ENCODE measurements around the gene GP1BB.

The GP1BB gene

DNA sequence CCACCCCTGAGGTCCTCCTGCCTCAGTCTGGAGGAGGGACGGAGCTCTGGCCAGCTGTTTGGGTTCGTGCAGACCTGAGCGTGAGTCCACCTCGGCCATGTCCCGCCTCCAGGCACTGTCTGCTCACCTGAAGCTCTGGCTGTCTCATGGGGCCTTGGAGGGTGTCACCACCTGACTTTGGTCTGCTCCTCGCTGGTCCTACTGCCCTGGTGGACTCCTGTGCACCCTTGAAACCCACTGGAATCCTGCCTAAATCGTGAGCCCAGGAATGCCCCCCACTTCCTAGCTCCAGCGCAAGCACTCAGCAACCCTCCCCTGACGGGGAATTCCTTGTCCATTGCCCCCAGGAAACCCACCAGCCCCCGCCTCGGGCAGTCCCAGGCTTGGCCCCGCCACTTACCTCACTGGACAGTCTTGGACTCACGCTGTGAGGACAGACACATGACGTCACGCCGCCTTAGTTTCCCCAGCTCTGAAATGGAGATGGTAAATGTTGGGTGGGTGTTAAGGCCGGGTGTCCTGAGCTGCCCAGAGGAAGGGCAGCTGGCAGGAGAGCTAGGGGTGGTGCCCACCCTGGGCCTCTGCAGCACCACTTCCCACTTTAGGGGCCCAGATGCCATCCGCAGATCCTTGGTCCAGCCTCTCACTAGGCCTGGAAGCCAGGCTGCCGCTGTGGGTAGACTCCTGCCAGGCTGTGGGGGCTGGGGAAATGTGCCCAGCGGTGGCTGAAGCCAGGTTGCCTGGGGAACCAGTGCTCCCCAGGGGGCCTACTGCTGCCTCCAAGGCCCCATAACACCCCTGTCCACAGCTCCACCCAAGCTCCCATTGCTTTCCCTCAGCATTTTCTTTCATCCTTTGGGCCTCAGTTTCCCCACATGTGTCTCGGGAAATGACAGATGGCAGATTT is 19.1 kb downstream of the GP1BB start:
- no peak for DNase-seq

DNA sequence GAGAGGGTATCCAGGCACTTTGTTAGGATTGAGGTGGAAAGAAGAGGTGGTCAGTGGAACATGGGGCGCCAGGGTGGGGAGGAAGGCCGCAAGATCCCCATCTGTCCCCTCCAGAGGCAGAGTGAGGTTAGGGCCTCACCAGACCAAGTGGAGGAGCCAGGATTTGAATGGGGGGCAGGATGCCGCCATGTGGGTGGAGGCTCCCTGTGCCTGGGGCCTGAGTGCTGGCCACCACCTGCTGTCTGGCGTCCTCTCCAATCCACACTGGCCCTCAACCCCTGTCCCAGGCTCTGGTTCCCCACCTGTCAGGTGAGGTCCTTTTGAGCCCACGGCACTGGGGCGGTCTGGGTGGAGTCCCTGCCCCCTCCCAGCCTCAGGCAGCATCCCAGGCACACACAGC is 19.7 kb downstream of the GP1BB start:
- no peak for DNase-seq

DNA sequence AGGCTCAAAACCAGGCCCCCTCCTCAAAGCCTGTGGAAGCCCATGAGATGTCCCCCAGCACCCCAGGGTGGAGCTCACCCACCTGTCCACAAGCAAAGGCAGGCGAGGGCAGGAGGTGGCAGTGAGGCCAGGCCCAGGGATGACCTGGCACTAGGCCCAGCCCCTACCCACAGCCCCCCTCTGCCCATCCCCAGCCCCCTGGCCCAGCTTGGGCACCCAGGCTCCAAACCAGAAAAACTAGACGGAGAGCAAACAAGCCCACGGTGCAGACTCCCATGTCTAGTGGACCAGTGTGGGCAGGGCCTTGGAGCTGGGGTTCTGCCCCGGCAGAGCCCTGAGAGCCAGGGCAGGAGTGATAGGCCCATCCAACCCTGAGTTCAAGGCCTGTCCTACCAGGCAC is 20.3 kb downstream of the GP1BB start:
- no peak for DNase-seq

DNA sequence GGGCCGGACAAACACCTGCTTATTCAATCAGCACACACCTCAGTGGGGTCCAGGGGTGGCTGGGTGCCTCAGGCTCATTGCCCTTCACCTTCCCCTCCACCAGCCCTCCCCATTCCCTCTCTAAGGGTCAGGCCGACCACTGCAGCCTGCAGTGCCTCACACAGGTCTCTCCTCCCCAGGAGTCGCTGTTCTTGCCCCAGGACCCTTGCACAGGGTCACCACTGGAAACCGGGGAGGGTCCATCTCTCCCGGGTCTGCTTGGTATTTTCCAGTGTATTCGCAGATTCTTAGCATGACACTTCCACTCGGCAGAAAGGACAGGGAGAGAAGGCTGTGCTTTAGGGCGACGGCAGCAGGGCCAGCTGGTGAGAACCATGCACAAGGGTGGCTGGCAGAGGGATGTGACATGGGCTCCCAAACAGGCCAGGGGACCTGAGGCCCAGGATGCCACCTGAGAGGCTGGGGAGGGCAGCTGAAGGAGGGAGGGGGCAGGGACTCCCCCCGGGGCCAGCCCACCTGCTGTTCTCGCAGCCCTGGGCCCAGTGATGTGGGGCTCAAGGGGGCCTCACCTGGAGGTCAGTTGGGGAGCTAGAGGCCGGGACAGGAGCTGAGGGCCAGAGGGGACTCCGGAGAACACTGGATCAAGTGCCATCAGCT is 21.1 kb downstream of the GP1BB start:
- DNase-seq = no peak

DNA sequence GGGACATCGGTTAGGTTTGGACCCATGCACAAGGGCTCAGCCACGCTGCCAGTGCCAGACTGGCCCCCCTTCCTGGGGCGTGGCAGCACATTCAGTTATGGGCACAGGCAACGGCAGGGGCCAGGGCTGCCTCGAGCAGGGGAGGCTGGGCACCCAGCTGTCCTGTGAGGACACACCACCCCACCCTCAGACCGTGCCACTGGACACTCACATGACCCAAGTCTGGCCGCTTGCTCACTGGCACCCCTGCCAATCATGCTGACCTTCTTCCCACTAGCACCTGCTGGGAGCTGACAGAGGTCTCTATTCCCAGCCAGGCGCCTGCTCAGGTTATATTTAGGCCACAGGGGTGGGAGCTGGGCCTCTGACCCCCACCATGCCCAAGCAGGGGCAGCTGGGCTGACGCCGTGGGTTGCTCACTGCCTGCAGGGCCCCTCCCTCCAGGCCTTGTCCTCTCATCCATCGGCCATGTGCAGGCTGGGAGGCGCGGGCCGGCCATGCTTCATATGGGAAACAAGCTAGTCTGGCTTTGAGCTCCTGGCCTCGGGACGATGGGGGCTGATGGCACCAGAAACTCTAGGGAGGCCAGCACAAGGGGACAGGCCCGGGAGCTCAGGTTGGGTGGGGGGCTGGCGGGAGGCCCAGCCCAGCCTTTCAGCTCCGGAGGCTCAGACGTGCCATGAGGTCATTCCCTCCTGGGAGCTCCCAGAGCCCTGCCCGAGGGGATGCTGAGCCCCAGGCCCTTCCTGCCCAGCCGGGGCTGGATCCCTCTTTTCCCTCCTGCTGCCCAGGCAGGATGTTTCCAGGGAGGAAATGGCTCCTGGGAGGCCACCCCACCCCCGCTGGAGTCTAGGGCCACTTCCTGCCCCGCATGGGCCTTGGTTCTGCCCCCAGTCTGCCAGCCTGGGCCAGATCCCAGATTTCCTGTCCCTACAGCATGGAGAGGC is 22.1 kb downstream of the GP1BB start:
- DNase-seq = no peak

DNA sequence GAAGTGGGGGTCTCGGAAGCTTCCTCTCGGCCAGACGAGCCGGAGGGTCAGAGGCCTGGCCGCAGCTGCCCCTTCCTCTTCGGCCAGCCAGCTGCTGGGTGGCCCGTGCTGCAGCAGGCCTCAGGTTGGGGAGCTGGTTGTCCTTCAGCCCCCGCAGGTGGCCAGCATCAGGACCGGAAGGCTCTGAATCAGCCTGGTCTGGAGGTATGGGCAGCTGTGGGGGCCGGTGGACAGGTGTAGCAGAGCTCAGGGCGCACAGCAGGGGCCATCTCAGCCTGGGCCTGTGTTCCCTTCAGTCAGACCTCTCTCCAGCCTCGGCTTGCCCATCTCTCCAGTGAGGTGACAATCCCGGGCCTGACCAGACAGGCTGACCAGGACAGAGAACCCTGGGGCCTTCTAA is 23.4 kb downstream of the GP1BB start:
- no peak for DNase-seq

DNA sequence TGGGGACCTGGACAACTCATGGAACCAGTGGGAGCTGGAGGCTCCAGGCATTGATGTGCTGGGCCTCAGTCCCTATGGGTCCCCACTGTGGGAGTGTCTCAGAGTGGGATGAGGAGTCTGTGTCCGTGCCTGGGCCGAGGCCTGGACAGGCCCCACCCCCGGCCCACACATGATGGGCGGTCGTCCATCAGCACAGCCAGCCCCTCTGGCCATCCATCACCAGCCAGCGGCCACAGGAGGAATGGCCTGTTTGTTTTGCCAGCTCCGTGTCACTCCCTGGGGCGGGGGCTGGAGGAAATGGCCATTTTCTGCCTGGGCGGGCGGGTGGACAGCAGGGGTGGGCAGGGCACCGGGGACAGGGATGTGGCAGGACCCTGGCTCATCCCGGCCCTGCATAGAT is 24.2 kb downstream of the GP1BB start:
- no peak for DNase-seq

DNA sequence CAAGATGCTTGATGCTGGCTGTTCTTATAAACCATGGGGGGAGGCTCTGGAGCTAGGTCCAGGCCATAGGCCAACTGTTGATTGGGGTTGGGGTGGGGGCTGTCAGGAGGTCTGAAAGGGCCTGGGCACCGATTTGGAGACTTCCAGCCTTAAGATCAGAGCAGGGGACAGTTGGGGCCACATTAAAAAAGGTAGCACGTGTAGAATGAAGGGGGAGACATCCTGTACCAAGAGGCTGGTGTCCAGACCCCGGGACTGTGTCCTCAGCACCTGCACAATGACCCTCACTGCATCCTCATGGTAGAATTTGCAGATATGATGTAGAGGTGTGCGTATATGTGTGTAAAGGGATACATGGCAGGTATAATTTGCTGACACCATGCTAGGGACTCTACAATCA is 24.8 kb downstream of the GP1BB start:
- no peak for DNase-seq

DNA sequence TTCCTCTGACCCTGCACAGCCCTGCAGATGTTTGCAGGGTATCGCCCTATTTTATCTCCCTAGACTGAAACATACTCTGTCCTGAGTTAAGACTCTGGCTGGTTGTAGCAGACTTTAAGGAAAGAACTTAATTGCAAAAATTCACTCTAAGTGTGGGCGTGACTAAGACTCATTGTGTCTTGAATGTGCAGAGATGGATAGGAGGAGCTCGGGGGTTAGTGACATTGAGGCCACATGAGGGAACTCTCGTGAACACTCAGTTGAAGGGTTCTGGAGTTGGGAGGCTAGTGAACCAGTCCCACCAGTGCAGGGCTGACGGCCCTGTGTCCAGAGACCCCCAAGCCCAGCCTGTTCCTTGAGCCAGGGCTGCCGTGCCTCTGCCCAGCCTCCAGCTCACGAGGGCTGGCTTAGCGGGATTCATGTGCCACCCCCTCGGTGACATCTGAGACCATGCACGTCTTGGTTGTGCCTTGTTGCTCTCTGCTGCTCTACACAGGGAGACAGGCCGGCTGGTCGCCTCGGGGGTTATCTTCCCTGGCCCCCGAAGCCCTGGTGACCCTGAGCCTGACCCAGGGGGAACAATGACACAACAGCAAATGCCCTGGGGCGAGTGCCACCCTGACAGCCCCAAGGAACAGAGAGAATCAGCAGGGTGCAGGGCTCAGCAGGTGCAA is 25.8 kb downstream of the GP1BB start:
- DNase-seq = no peak

DNA sequence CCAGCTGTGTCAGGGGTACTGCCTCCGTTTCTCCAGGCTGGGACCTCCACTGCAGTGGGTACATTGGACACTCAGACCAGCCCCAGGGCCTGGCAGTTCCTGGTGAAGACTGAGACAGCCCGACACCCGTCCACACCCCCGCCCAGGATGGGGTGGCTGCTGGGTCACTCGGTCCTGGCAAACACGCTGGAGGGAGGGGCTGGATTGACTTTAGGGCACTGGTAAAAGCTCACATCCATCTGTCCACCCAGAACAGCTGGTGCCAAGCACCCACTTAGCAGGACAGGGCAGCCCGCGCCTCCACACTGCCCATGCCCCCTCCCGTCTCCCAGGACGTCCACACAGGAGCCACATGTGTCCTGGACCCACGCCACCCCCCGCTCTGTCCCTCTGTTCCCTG is 26.5 kb downstream of the GP1BB start:
- no peak for DNase-seq

DNA sequence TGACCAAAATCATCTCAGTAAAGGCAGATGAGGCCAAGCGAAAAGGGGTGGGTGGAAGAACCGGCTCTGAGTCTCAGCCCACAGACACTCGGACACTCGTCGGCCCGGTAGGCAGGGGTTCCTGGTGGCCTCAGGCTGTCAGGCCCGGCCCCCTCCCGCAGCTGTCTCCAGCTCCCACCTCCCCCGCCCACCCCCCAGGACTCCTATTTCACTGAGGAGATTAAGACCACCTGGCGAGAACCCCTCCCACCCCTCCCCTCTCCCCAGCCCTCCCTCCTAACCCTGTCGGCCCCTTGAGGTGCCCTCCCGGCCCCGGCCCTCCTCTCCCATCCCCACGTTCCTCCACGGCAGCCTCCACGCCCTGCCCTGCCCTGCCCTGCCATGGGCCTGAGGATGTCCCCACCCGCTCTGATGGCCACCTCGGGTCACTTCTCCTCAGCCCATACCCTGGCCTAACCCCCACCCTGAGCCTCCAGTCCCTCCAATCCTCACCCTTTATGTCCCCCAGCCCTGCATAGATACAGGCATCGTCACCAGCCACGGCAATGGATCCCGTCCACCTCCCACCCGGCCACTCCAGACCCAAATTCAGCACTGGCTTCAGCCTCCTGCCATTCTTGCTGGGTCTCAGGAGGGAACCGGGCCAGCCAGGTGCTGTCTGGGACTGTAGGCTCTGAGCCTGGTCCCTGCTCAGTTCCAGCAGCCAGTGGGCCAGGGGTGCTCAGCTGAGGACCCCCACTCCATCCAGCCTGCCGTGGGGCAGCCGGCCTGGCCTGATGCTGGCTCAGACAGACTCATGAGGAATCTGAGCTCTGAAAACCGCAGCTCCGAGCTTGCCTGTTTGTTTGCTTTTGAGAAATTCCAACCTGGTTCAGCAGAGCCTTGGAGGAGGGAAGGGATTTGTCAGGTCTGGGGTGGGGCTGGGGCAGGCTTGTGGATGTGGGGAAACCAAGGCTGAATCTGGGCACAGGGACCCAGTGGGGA is 27.5 kb downstream of the GP1BB start:
- DNase-seq = no peak

DNA sequence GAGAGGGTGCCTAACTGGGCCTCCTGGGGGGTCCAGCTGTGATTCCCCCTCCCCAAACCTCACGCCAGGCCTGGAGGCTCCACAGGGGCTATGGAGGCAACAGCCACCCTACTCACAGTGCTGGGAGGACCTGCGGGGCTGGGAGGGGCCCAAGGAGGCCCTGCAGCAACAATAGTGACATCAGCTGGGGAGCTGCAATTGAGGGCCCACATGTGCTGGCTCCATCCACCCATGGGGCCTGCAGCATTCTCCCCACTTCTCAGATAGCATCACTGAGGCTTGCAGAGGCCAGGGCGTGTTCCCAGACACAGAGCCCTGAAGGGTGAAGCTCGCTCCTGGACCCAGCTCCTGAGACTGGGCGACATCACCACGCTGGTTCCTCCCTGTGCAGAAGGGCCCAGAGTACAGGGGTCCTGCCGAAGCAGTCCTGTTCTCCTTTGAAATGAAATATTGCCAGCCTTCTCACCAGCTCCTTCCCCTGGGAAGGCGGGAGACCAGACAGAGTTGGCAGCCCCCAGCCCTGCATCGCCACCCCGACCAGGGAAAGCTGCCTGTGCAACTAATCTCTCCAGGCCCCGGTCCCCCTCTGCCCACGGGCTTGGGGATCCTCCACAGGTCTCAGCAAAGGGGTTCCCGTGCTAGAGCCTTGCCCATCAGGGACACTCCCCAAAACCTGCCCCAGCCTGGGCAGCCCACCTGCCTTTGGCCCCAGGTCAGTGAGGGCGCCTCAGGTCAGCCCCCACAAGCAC is 28.3 kb downstream of the GP1BB start:
- DNase-seq = no peak

DNA sequence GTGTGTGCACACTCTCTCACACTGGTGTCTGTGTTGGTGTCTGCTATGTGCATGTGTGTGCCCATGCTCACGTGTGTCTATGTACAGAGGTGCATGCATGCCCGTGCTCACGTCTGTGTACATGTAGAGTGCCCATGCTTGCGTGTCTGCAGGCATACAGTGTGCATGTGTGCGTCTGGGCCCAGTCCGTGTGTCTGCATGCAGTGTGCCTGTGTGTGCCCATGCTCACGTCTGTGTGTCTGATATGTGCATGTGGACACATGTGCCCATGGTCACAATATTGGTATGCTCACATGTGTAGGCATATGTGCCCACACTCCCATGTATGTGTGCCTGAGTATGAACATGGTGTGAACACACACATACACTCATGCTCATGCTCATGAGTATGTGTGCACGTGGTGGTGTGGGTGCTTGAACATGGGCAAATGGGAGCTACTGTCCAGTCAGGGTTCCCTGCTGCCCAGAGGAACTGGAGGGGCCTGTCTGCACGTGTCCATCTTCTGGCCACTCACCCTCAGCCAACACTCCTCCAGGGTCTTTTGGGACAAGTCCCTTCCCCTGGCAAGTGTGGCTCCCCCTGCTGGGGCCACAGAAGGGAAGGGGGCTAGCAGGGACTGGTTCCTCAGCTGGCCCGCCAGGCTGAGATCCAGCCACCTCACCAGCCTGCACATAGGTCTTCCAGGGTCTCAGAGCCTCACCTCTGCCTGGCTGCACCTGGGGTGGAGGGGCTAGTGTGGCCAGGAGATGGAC is 29.9 kb downstream of the GP1BB start:
- no peak for DNase-seq

DNA sequence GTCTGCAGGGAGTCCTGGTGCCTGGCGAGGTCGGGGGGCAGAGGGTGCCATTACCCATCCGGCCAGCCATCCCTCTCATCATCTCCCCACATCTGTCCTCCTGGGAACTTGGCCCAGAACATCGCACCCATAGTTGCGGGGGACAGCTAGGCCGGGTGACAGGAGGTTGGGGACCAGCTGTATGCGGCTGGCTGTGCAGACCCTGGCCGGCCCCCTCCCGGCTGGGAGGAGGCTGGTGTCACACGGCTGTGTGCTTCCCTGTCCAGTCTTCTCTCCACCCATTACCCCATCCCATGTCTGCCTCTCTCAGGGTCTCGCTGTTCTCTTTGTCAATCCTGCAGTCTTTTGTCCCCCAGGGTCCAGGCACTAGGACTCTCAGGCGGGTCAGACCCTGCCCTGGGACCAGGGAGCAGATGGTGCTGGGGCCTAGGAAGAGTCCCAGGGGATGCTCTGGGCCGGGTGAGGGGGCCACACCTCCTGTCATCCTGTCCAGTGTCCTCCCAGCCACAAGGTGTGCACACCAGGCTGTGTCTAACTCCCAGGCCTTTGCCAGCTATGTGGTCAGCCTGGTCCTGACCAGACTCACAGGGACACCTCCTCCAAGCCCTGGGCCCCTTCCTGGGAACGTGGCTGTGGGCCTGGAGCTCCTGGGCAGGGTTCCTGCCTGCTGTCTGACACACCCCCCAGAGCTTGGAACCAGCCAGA is 30.8 kb downstream of the GP1BB start:
- no peak for DNase-seq

DNA sequence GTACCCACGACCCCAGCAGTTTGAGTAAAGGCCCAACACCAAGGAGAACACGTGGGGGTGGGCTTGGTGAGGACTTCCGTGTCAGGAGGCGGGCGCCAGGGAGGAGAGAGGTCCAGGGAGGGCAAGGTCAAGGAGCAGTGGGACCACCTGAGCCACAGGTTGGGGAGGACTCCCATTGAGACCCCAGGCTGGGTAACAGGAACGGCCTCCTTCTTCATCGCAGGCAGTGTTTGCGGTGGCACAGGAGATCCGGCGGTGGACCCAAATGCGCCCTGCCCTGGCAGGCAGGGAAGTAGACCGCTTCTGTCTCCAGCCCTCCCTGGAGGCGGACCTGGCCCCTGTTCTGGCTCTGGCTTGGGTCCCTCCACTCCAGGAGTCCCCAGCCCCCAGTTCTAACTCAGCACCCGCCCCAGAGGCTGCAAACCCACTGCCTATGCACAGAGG is 31.4 kb downstream of the GP1BB start:
- no peak for DNase-seq

DNA sequence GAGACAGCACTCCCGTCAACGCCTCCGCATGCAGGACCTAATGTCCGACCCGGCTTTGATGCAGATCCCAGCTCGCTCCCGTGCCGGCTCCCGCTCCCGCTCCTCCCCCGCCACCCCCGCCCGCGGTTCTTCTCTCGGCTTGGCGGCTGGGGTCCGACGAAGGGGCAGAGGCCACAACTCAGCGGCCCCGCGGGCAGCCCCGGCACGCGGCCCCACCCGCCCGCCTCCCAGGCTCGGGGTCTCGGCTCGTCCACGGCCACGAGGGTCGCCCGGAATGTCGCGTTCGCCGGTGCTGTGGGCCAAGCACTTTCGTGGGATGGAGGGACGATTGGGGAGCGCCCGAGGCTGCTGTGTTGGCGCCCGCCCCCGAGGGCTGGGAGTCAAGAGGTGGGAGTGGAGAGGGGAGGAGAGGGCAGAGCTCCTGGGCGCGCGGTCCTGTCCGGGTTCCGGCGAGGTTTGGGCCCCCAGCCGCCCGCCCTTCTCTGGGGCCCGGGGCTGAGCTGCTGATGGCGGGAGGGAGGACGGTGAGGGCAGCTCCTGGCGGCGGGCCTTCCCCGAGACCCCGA is 31.9 kb downstream of the GP1BB start:
- no peak for DNase-seq

DNA sequence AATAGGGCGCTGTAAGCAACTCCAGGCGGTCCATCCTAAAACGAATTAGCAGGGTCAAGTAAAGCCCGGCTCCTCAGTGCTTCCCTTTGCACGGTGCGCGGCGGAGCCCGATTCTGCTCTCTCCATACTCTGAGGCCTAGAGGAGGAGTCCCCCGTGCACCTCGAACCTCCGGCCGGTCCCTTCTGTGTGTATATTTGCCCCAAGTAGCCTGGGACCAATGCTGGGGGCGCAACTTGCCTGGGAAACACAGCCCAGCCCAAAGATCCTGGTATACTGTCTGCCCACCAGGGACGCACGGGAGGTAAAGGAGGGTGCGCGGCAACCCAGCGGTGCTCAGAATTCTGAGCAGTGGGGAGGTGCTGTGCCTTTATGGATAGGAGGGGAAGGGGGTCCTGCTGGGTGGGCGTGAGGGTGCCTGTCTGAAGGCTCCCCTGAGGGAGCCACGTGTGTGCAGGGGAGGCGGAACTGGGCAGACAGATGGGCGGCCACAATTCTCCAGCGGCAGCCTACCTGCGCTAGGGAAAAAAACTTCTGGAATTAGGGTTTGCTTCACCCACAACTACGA is 32.5 kb downstream of the GP1BB start:
- no peak for DNase-seq
